Pons (tissue), 1 donor: Measurements from ENCODE around the gene GPC3.

Source experiments
- DNase-seq: peaks from one replicate; pipeline ENCODE4 v3.0.0-alpha.2; 2016; ENCODE audit warnings: low spot score

Gene GPC3

GRCh38 chrX:133514486-133514885 is 470.9 kb downstream of the GPC3 start:
- no peak for DNase-seq

GRCh38 chrX:133513123-133513522 is 472.3 kb downstream of the GPC3 start:
- DNase-seq: no peak

- no peak for DNase-seq
These were observed 474.4 kb downstream of the GPC3 start for GRCh38 chrX:133511041-133511440.

GRCh38 chrX:133497356-133497755 is 488.0 kb downstream of the GPC3 start:
- no peak for DNase-seq

- DNase-seq: peak; percentile 13
These were observed 489.7 kb downstream of the GPC3 start for GRCh38 chrX:133495464-133496391.

- DNase-seq: no peak
These were observed 492.0 kb downstream of the GPC3 start for GRCh38 chrX:133493366-133493765.

GRCh38 chrX:133490955-133491354 is 494.4 kb downstream of the GPC3 start:
- DNase-seq: no peak
